IMR-90 (cell line): ENCODE results near the gene ERV3-1. TPM values are rescaled to one million over a fixed set of nuclear protein-coding genes. Genes with fewer than 3 reads are reported as not detected.
"Not testable (repeated sequence)": the region's sequence is repeated elsewhere in the genome, so short reads cannot be mapped to it uniquely, and the experiment has no call there.

ENCODE experiments used
- ATAC-seq: fragments of 200-7000 bp; cut with Tn5 transposase; 2 replicates; pipeline ENCODE4 v1.9.1; 2020; ENCODE audit warnings: low read depth, mild to moderate bottlenecking, moderate library complexity
- BruUV-seq: library from RNA; stranded (reverse); fragments of 400-500 nt; replicated peaks from 2 replicates; lab custom pipeline; 2021; lab: Mats Ljungman, UMichigan
- CTCF ChIA-PET: fragments of 300-600 bp; formaldehyde crosslinking; extraction: SDS; loops from one replicate; lab custom pipeline; 2021; ENCODE audit warnings: antibody characterized with exemption; lab: Yijun Ruan, JAX
- POLR2A ChIA-PET: fragments of 300-600 bp; sonication (Branson Sonifier 250); formaldehyde crosslinking; loops from one replicate; lab custom pipeline; 2022; ENCODE audit warnings: antibody characterized with exemption; ENCODE audit not compliant: unreplicated experiment; lab: Charles Lee
- DNase-seq: peaks from one replicate; pipeline ENCODE4 v3.0.0; 2013
- H2AFZ ChIP-seq: replicated peaks from 2 replicates; pipeline ENCODE3; 2013; ENCODE audit warnings: low read length, mild to moderate bottlenecking; ENCODE audit not compliant: poor library complexity
- H2AK5ac ChIP-seq: 2 replicates; pipeline ENCODE4 v1.6.1; 2013; ENCODE audit warnings: low read depth, low read length, inconsistent platforms
- H2AK9ac ChIP-seq: replicated peaks from 2 replicates; pipeline ENCODE3; 2013; ENCODE audit warnings: mild to moderate bottlenecking, low read depth, low read length, moderate library complexity; ENCODE audit not compliant: poor library complexity
- H2BK120ac ChIP-seq: 2 replicates; pipeline ENCODE4 v1.6.1; 2013; ENCODE audit warnings: low read depth, low read length, inconsistent platforms
- H2BK15ac ChIP-seq: 3 replicates; pipeline ENCODE4 v1.6.1; 2013; ENCODE audit warnings: low read depth, low read length, inconsistent platforms
- H2BK20ac ChIP-seq: 2 replicates; pipeline ENCODE4 v1.6.1; 2013; ENCODE audit warnings: low read depth, mild to moderate bottlenecking, inconsistent platforms, low read length, moderate library complexity
- H2BK5ac ChIP-seq: 2 replicates; pipeline ENCODE4 v1.6.1; 2013; ENCODE audit warnings: mild to moderate bottlenecking, low read depth, low read length, inconsistent platforms; ENCODE audit not compliant: poor library complexity, severe bottlenecking
- H3K14ac ChIP-seq: replicated peaks from 2 replicates; pipeline ENCODE4 v1.6.1; 2013; ENCODE audit warnings: low read depth, low read length, inconsistent platforms
- H3K18ac ChIP-seq: 2 replicates; pipeline ENCODE4 v1.6.1; 2013; ENCODE audit warnings: low read depth, low read length, control low read depth
- H3K23ac ChIP-seq: 2 replicates; pipeline ENCODE4 v1.6.1; 2013; ENCODE audit warnings: low read depth, low read length, inconsistent platforms
- H3K27ac ChIP-seq: 2 replicates; pipeline ENCODE4 v1.5.1; 2013; ENCODE audit warnings: mild to moderate bottlenecking, control low read depth, low read length; ENCODE audit not compliant: insufficient read depth
- H3K27me3 ChIP-seq: 2 replicates; pipeline ENCODE4 v1.6.1; 2013; ENCODE audit warnings: low read length; ENCODE audit not compliant: control insufficient read depth, insufficient read depth
- H3K36me3 ChIP-seq: 2 replicates; pipeline ENCODE4 v1.6.1; 2013; ENCODE audit warnings: low read length, mixed read lengths; ENCODE audit not compliant: control insufficient read depth, insufficient read depth
- H3K4ac ChIP-seq: 2 replicates; pipeline ENCODE4 v1.6.1; 2013; ENCODE audit warnings: low read depth, low read length, inconsistent platforms
- H3K4me1 ChIP-seq: 2 replicates; pipeline ENCODE4 v1.6.1; 2013; ENCODE audit warnings: low read length, mixed read lengths; ENCODE audit not compliant: control insufficient read depth, insufficient read depth
- H3K4me2 ChIP-seq: 2 replicates; pipeline ENCODE4 v1.6.1; 2013; ENCODE audit warnings: low read depth, mild to moderate bottlenecking, control low read depth, low read length, moderate library complexity
- H3K4me3 ChIP-seq: 2 replicates; pipeline ENCODE4 v1.5.1; 2013; ENCODE audit warnings: low read depth, mild to moderate bottlenecking, control low read depth, low read length, moderate library complexity; ENCODE audit not compliant: insufficient read depth
- H3K56ac ChIP-seq: 2 replicates; pipeline ENCODE4 v1.6.1; 2013; ENCODE audit warnings: low read length, inconsistent platforms; ENCODE audit not compliant: insufficient read depth; ENCODE audit errors: extremely low read depth
- H3K79me1 ChIP-seq, 2 experiments: 2 replicates each; pipeline ENCODE4 v1.6.1; 2013; ENCODE audit warnings: low read length in 2 of 2, inconsistent platforms in 1 of 2, low read depth in 1 of 2
- H3K9ac ChIP-seq: 2 replicates; pipeline ENCODE4 v1.6.1; 2013; ENCODE audit warnings: low read depth, low read length, control low read depth
- H3K9me1 ChIP-seq: 2 replicates; pipeline ENCODE4 v1.6.1; 2013; ENCODE audit warnings: low read length, inconsistent platforms; ENCODE audit not compliant: insufficient read depth
- H3K9me3 ChIP-seq: 2 replicates; pipeline ENCODE4 v1.6.1; 2013; ENCODE audit warnings: low read length; ENCODE audit not compliant: control insufficient read depth, insufficient read depth
- H4K20me1 ChIP-seq: 2 replicates; pipeline ENCODE4 v1.6.1; 2013; ENCODE audit warnings: low read length, inconsistent platforms; ENCODE audit not compliant: insufficient read depth
- H4K5ac ChIP-seq: 2 replicates; pipeline ENCODE4 v1.6.1; 2013; ENCODE audit warnings: mild to moderate bottlenecking, low read depth, low read length, control low read depth
- H4K8ac ChIP-seq, 2 experiments: 2 replicates each; pipeline ENCODE4 v1.6.1; 2013; ENCODE audit warnings: low read depth in 2 of 2, low read length in 2 of 2, control low read depth in 1 of 2, inconsistent platforms in 1 of 2
- H4K91ac ChIP-seq: 2 replicates; pipeline ENCODE4 v1.6.1; 2013; ENCODE audit warnings: low read depth, low read length, inconsistent platforms; ENCODE audit not compliant: insufficient read depth
- WGBS, 2 experiments: methylation state at CpG; one replicate each; pipeline versions ENCODE4 v1.1.5 to v1.1.7; 2013; ENCODE audit warnings: missing lambda C conversion rate in 2 of 2; ENCODE audit not compliant: insufficient read length in 1 of 2; ENCODE audit errors: extremely low coverage in 2 of 2; 5-methylcytosine and 5-hydroxymethylcytosine counted together
- dilution Hi-C: fragments of 300-500 bp; cut with HindIII; formaldehyde crosslinking; loops from one replicate; pipeline ENCODE4 v1.14.3; 2018; ENCODE audit warnings: low sequenced_read_pairs; ENCODE audit not compliant: unreplicated experiment
- in situ Hi-C: fragments of 300-500 bp; cut with MboI; formaldehyde crosslinking; loops from 3 replicates; pipeline ENCODE4 v1.14.3; 2019; ENCODE audit warnings: low sequenced_read_pairs, inconsistent platforms, mixed read lengths
- intact Hi-C: fragments of 100-400 bp; cut with micrococcal nuclease; formaldehyde crosslinking; loops from 2 replicates; pipeline ENCODE4 v1.10.0; 2022
- polyA plus RNA-seq, 3 experiments: library from polyadenylated mRNA; depleted of rRNA; stranded (reverse); fragments of >200 nt; gene quantifications; 2 replicates each; pipeline ENCODE4 v1.2.3, GENCODE V29; 2012; ENCODE audit warnings: low replicate concordance in 1 of 3
- total RNA-seq: library from RNA; depleted of rRNA; stranded (reverse); fragments of >200 nt; gene quantifications from 2 replicates; pipeline ENCODE4 v1.2.3, GENCODE V29; 2012

ERV3-1 gene
- total and polyA plus RNA-seq, 2 of the 4 experiments (the other 2 are of a cell fraction): 7.0 to 11.8 TPM

- H3K4me3 ChIP-seq, H3K9me1 ChIP-seq, intact Hi-C loops, H3K36me3 ChIP-seq, H3K9me3 ChIP-seq, H3K56ac ChIP-seq, H3K4ac ChIP-seq, H2BK20ac ChIP-seq, H3K14ac ChIP-seq, H2AK9ac ChIP-seq, H2BK120ac ChIP-seq, H4K8ac ChIP-seq, POLR2A ChIA-PET, H3K4me1 ChIP-seq, H2BK5ac ChIP-seq, H2BK15ac ChIP-seq, H4K5ac ChIP-seq, BruUV-seq, H4K20me1 ChIP-seq, in situ Hi-C loops, CTCF ChIA-PET, dilution Hi-C loops, H2AK5ac ChIP-seq, H3K79me1 ChIP-seq, H3K18ac ChIP-seq, H3K23ac ChIP-seq, H3K4me2 ChIP-seq, H2AFZ ChIP-seq, DNase-seq, H3K9ac ChIP-seq, H3K27me3 ChIP-seq, H4K91ac ChIP-seq, H3K27ac ChIP-seq, ATAC-seq: not testable (repeated sequence)
- 100% methylated on average over 1 of the region's 4 CpGs; no CpG with 5 or more reads in 1 of the 2 experiments for WGBS, 2 experiments
These were observed 49.3 kb upstream of the ERV3-1 start for GRCh38 chr7:65055786-65056185.

GRCh38 chr7:65054466-65054994, 48.0 kb upstream of the ERV3-1 start:
- H3K4me2 ChIP-seq, DNase-seq, H3K79me1 ChIP-seq, H2AK5ac ChIP-seq, H4K91ac ChIP-seq, CTCF ChIA-PET, H3K23ac ChIP-seq, H2BK5ac ChIP-seq, H3K27ac ChIP-seq, H3K27me3 ChIP-seq, intact Hi-C loops, POLR2A ChIA-PET, H4K20me1 ChIP-seq, H2BK120ac ChIP-seq, H4K5ac ChIP-seq, H3K9ac ChIP-seq, H3K4me1 ChIP-seq, H3K9me3 ChIP-seq, H3K56ac ChIP-seq, H3K4ac ChIP-seq, H2BK20ac ChIP-seq, H2AK9ac ChIP-seq, H3K18ac ChIP-seq, BruUV-seq, H2BK15ac ChIP-seq, dilution Hi-C loops, H3K36me3 ChIP-seq, H3K4me3 ChIP-seq, ATAC-seq, H3K14ac ChIP-seq, in situ Hi-C loops, H4K8ac ChIP-seq, H3K9me1 ChIP-seq, H2AFZ ChIP-seq: not testable (repeated sequence)
- no CpG with 5 or more reads among the region's 2 CpGs for WGBS, 2 experiments
